HG02884 (cell line): ENCODE results near the gene MYO3B.
A peak's percentile ranks its signal among the peaks of the same experiment; 100 is the strongest.

Source experiments
- ATAC-seq: cut with Tn5 transposase; IDR thresholded peaks from one replicate; pipeline ENCODE4 v1.9.1; 2021; ENCODE audit warnings: mild to moderate bottlenecking, moderate library complexity; ENCODE audit not compliant: unreplicated experiment

The MYO3B gene

GRCh38 chr2:170159060-170159459 is 18.9 kb upstream of the MYO3B start:
- ATAC-seq = no peak

DNA sequence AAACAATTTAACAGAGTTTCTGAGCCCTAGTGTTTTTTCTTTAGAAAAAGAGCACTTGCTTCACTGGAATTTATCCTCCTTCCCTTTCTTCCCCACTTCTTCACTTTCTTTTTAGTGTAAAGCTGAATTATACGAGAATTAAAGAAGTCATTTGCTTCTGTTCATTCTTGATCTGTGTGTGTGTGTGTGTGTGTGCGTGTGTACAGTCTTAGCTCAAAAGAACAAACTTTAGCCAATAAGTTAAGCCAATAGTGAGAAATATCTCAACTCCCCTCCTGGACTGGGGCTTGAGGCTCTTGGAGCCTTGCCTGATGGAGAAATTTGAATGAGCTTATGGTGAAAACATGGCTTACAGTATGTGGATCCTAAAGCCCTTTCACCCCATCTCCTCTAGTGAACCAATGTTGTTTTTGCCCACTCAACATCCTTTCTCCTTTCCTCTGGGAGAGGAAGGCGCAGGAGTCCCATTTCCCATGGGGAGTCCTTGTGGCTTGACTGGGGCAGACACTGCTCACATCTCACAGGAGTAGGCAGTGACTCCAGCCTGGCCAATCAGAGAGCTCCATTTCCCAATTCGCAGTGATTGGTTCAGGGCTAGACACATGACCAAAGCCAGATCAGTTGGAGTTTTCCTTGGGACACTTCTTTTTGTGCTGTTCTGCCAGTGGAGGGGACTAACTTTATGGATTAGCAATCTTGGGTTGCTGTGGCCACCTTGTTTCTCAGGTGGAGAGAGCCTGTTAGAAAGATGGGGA is 16.3 kb upstream of the MYO3B start:
- ATAC-seq = no peak

- ATAC-seq = no peak
These were observed 15.7 kb upstream of the MYO3B start for GRCh38 chr2:170162271-170162632.

DNA sequence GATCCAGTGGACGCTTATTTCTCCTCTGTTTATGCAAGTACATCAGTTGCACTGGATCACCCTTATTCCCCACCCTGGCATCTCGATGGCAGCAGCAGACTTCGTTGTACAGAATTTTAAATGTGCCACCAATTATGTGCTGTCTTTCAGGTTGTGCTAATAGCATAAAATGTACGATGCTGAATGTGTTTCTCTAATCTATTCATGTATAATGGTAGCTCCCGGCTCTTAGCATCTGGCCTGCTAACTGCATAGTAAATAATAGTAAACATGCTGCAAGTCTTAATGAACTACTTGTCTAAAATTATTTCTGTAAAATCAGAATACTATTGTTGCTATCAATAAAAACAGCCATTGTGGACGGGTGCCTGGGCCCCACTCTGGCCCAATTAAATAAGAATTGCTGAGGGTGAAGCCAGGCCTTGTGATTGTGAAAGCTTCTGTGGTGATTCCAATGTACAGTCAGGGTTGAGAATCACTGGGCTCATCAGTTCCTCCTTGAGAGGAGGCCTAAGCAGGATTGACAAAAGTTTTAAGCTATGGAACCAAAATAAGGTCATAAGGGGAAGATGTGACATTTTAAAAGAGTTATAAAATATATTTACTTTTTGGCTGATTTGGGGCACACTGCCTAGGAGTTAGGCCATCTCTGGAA is 14.4 kb upstream of the MYO3B start:
- no peak for ATAC-seq

GRCh38 chr2:170165129-170165528 is 12.8 kb upstream of the MYO3B start:
- ATAC-seq = no peak

- ATAC-seq = no peak
These were observed 11.2 kb upstream of the MYO3B start for GRCh38 chr2:170166735-170167134.

- ATAC-seq = no peak
These were observed 7.5 kb upstream of the MYO3B start for GRCh38 chr2:170170281-170171040.

DNA sequence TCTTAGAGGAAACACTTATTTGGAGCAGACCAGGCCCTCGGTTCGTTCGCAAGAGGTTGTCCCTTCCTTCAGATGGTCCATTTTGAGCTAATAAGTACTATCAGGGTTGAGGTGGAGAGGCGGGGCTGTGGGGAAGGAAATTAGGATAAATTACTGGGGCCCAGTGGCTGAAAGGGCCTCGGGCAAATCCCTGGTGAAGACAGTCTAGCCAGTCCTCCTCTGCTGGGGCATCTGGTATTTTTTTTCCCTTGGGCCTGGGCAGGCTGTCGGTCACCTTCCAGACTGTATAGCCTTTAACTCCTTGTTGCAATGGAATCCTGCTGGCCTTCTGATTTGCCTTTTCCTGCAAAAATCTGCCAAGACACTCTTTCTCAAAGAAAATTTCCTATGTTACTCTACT is 1.7 kb upstream of the MYO3B start:
- ATAC-seq = no peak

- ATAC-seq = peak; percentile 69
These were observed 2.2 kb downstream of the MYO3B start for GRCh38 chr2:170180031-170180566.

DNA sequence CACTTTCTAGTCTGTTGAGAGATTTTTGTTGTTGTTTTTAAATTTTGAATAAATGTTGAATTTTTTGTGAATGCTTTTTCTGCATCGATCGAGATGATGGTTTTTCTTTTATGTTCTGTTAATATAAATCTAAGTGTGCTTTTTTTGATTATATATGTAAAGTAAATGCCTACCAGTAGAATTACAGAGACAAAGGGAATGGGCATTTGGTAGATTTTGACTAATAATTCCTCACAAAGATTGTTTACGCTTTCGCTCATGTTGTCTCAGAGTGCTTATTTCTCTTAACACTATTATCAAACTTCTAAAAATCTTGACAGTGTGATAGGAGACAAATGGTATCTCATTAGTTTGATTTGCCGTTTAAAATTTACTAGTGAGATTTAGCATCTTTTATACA is 3.7 kb downstream of the MYO3B start:
- no peak for ATAC-seq

DNA sequence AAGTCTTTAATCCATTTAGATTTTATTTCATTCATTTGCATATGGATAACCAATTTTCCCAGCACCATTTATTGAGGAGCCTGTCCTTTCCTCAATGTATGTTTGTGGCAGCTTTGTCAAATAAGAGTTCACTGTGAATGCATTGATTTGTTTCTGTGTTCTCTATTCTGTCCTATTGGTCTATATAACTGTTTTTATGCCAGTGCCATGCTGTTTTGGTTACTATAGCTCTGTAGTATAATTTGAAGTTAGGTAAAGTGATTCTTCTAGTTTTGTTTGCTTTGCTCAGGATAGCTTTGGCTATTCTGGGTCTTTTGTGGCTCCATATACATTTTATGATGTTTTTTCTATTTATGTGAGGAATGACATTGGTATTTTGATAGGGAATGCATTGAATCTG is 7.4 kb downstream of the MYO3B start:
- no peak for ATAC-seq

GRCh38 chr2:170189757-170190156 is 11.8 kb downstream of the MYO3B start:
- no peak for ATAC-seq

GRCh38 chr2:170190172-170190571 is 12.2 kb downstream of the MYO3B start:
- no peak for ATAC-seq

GRCh38 chr2:170191166-170191866 is 13.4 kb downstream of the MYO3B start:
- ATAC-seq = no peak

DNA sequence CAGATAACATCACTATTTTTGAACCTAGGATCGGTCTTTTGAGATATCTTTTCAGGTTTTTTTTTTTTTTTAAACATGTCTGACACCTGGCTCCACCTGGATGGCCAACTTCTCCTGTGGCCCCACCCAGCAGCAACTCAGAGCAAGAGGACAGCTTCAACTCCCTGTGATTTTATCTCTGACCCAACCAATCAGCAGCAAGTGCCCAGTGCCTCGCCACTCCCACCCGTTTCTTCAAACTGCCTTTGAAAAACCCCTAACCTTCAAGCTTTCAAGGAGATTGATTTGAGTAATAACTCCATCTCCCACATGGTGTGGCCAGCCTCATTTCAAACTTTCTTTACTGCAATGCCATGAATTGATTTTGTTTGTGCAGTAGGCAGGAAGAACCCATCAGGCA is 19.0 kb downstream of the MYO3B start:
- no peak for ATAC-seq

GRCh38 chr2:170201275-170201674 is 23.3 kb downstream of the MYO3B start:
- ATAC-seq = no peak

- ATAC-seq = no peak
These were observed 23.9 kb downstream of the MYO3B start for GRCh38 chr2:170201734-170202393.

- ATAC-seq = no peak
These were observed 24.5 kb downstream of the MYO3B start for GRCh38 chr2:170202437-170202836.

- ATAC-seq = no peak
These were observed 26.5 kb downstream of the MYO3B start for GRCh38 chr2:170204298-170204951.

- ATAC-seq = no peak
These were observed 28.3 kb downstream of the MYO3B start for GRCh38 chr2:170206246-170206645.
